NCI-H1417 treated with DMSO at 0.1 percent for 48 hours (cell line): ENCODE measurements around the gene DEPDC1.
"Not testable (repeated sequence)": the region's sequence is repeated elsewhere in the genome, so short reads cannot be mapped to it uniquely, and the experiment has no call there.

Source experiments
- DNase-seq: peaks from one replicate; lab custom pipeline; 2025; lab: John Stamatoyannopoulos, UW

The DEPDC1 gene

GRCh38 chr1:68496680-68497357 is at the start of gene DEPDC1:
Gene DEPDC1 (minus strand): TSS chr1:68497082. CDS start chr1:68496999, 83 bp downstream.
- DNase-seq = peak; percentile 9

GRCh38 chr1:68544651-68545050 is 47.8 kb upstream of the DEPDC1 start:
- DNase-seq = no peak

- no peak for DNase-seq
Measured at GRCh38 chr1:68542586-68542985, 45.7 kb upstream of the DEPDC1 start.

- DNase-seq = no peak
Measured at GRCh38 chr1:68538941-68539340, 42.1 kb upstream of the DEPDC1 start.

GRCh38 chr1:68528243-68528642 is 31.4 kb upstream of the DEPDC1 start:
- DNase-seq = no peak

- DNase-seq = no peak
Measured at GRCh38 chr1:68525781-68526180, 28.9 kb upstream of the DEPDC1 start.

GRCh38 chr1:68521286-68521685 is 24.4 kb upstream of the DEPDC1 start:
- no peak for DNase-seq

- DNase-seq = no peak
Measured at GRCh38 chr1:68516066-68516465, 19.2 kb upstream of the DEPDC1 start.

- no peak for DNase-seq
Measured at GRCh38 chr1:68511254-68511653, 14.4 kb upstream of the DEPDC1 start.

- DNase-seq = no peak
Measured at GRCh38 chr1:68506386-68506785, 9.5 kb upstream of the DEPDC1 start.

GRCh38 chr1:68503085-68503484 is 6.2 kb upstream of the DEPDC1 start:
- DNase-seq = no peak

GRCh38 chr1:68497358-68497698 is 446 bp upstream of the DEPDC1 start:
- DNase-seq = no peak

- no peak for DNase-seq
Measured at GRCh38 chr1:68495968-68496679, 758 bp downstream of the DEPDC1 start.

- DNase-seq = no peak
Measured at GRCh38 chr1:68495532-68495931, 1.4 kb downstream of the DEPDC1 start.

- DNase-seq = no peak
Measured at GRCh38 chr1:68493193-68493592, 3.7 kb downstream of the DEPDC1 start.

GRCh38 chr1:68492255-68492654 is 4.6 kb downstream of the DEPDC1 start:
- not testable (repeated sequence) for DNase-seq

- DNase-seq = no peak
Measured at GRCh38 chr1:68490046-68490651, 6.7 kb downstream of the DEPDC1 start.

GRCh38 chr1:68485431-68486022 is 11.4 kb downstream of the DEPDC1 start:
- DNase-seq = no peak

GRCh38 chr1:68484618-68485017 is 12.3 kb downstream of the DEPDC1 start:
- no peak for DNase-seq

GRCh38 chr1:68481041-68481440 is 15.8 kb downstream of the DEPDC1 start:
- DNase-seq = no peak

GRCh38 chr1:68479501-68479900 is 17.4 kb downstream of the DEPDC1 start:
- DNase-seq = no peak

GRCh38 chr1:68478662-68479061 is 18.2 kb downstream of the DEPDC1 start:
- DNase-seq = no peak

GRCh38 chr1:68476626-68477025 is 20.3 kb downstream of the DEPDC1 start:
- DNase-seq = not testable (repeated sequence)
